Right atrium auricular region (tissue), 2 donors: ENCODE measurements around the gene LIME1. TPM values are rescaled to one million over a fixed set of nuclear protein-coding genes. Genes with fewer than 3 reads are reported as not detected.

ENCODE experiments used
- DNase-seq: peaks from one replicate; pipeline ENCODE4 v3.0.0-alpha.2; 2019; ENCODE audit warnings: low spot score
- H3K27ac ChIP-seq, 2 donors: fragments of 200-600 bp; sonication (generic); 1 replicate in 1 of 2; 2 replicates in 1 of 2; pipeline ENCODE4 v1.5.1; 2016 to 2019
- H3K27me3 ChIP-seq, 2 donors: fragments of 200-600 bp; sonication (generic); one replicate each; pipeline versions ENCODE4 v1.5.1 to v1.6.0; 2017 to 2019
- H3K36me3 ChIP-seq: fragments of 200-600 bp; sonication (generic); one replicate; pipeline ENCODE4 v1.5.1; 2016
- H3K4me1 ChIP-seq, 2 donors: fragments of 200-600 bp; sonication (generic); one replicate each; pipeline versions ENCODE4 v1.5.1 to v1.6.0; 2017 to 2019
- H3K4me3 ChIP-seq, 2 donors: fragments of 200-600 bp; sonication (generic); 1 replicate in 1 of 2; 2 replicates in 1 of 2; pipeline ENCODE4 v1.5.1; 2017 to 2019; ENCODE audit warnings: mild to moderate bottlenecking in 1 of 2, moderate library complexity in 1 of 2
- H3K9me3 ChIP-seq, 2 donors: fragments of 200-600 bp; sonication (generic); one replicate each; pipeline ENCODE4 v1.5.1; 2019
- total RNA-seq, 2 donors: library from RNA; depleted of rRNA; stranded (reverse); fragments of >200 nt; gene quantifications; one replicate each; pipeline ENCODE4 v1.1.0, GENCODE V29; 2016
- TF ChIP-seq, protein P1 (sequence below), 2 donors: fragments of 200-600 bp; sonication (generic); IDR thresholded peaks; one replicate each; pipeline ENCODE4 v1.5.1; 2019; ENCODE audit warnings: antibody characterized with exemption in 2 of 2

The LIME1 gene
- total RNA-seq, 2 donors from 2014 or later = 2.4 to 2.5 TPM

DNA sequence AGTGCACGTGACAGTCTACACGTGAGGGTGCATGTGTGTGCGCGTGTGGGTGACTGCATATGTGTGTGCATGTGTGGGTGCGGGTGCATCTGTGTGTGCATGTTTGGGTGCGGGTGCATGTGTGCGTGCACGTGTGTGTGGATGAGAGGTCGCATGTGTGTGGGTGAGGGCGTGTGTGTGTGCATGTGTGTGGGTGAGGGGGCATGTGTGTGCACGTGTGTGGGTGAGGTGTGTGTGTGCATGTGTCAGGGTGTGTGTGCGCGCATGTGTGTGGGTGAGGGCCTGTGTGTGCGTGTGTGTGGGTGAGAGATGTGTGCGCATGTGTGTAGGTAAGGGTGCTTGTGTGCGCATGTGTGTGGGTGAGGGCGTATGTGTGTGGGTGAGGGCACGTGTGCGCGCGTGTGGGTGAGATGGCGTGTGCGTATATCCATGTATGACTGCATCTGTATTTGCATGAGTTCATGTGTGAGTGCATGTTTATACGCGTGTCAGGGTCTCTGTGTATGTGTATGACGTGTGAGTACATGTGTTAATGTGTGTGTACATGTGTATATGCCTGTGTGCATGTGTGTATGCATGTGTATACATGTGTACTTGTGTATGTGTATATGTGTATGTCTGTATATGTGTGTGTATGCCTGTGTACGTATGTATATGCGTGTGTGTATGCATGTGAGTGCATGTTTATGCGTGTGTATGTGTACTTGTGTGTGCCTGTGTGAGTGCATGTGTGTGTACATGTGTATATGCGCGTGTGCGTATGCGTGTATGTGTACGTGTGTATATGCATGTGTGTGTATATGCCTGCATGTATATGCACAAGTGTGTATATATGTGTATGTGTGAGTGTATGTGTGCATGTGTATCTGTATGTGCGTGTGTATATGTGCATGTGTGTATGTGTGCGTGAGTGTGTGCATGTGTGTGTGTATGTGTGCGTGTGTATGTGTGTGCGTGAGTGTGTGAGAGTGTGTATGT is 4.1 kb upstream of the LIME1 start:
- TF ChIP-seq, protein P1, sequence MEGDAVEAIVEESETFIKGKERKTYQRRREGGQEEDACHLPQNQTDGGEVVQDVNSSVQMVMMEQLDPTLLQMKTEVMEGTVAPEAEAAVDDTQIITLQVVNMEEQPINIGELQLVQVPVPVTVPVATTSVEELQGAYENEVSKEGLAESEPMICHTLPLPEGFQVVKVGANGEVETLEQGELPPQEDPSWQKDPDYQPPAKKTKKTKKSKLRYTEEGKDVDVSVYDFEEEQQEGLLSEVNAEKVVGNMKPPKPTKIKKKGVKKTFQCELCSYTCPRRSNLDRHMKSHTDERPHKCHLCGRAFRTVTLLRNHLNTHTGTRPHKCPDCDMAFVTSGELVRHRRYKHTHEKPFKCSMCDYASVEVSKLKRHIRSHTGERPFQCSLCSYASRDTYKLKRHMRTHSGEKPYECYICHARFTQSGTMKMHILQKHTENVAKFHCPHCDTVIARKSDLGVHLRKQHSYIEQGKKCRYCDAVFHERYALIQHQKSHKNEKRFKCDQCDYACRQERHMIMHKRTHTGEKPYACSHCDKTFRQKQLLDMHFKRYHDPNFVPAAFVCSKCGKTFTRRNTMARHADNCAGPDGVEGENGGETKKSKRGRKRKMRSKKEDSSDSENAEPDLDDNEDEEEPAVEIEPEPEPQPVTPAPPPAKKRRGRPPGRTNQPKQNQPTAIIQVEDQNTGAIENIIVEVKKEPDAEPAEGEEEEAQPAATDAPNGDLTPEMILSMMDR (IDR thresholded peaks at IDR 0.05) = no peak
- Histone ChIP-seq H3K27ac (no peak overlapping the region), H3K9me3 (no peaks in the 10 kb centered on the region), H3K4me1 (peaks cover 0 to 3% of the 10 kb centered on the region in 2 donors), H3K36me3 (peaks cover 28% of the 10 kb centered on the region), H3K27me3 (no peaks in the 10 kb centered on the region), H3K4me3 (no peak overlapping the region)
- no peak for DNase-seq

DNA sequence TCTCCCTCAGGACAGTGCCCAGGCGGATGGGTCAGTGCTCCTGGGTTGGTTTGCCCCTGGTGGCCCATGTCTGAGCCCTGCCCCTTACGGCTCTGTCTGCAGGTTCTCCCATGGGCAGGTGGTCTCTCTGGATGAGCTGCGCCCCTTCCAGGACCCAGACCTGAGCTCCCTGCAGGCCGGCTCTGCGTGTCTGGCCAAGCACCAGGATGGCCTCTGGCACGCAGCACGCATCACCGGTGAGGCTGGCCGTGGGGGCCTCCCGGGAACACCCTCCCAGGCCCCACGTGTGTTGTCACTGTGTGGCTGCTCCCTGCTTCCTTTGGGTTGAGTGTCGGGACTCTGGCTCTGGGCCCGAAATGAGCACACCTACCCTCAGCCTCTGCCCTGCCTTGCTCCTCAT is 3.3 kb upstream of the LIME1 start:
- peaks cover 28% of the 10 kb centered on the region for H3K36me3 ChIP-seq
- no peak overlapping the region for H3K4me3 ChIP-seq
- peaks cover 0 to 10% of the 10 kb centered on the region in 2 donors for H3K4me1 ChIP-seq
- TF ChIP-seq, protein P1 (IDR thresholded peaks at IDR 0.05) = no peak
- no peak for DNase-seq
- no peak overlapping the region for H3K27ac ChIP-seq
- no peaks in the 10 kb centered on the region for H3K9me3 ChIP-seq
- H3K27me3 ChIP-seq = no peaks in the 10 kb centered on the region

DNA sequence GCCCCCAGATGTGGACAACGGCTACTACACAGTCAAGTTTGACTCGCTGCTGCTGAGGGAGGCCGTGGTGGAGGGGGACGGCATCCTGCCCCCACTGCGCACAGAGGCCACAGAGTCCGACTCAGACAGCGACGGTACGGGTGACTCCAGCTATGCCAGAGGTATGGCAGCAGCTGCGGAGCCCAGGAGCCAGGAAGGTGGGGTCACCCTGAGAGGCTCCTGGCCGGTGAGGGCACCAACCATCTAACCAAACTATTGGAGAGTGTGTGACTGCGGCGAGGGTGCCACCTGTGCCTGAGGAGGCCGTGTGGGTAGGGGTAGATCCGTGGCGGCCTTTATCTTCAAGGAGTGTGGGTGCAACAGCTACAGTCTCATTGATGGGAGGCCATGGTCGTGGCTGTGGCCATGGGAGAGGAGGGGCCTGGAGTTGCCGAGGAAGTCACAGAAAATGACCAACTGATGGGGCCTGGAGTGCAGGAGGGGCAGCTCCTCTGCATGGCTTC is 2.8 kb upstream of the LIME1 start:
- Histone ChIP-seq H3K4me1 (peaks cover 0 to 15% of the 10 kb centered on the region in 2 donors), H3K9me3 (no peaks in the 10 kb centered on the region), H3K36me3 (peaks cover 28% of the 10 kb centered on the region), H3K27me3 (no peaks in the 10 kb centered on the region), H3K27ac (no peak overlapping the region), H3K4me3 (no peak overlapping the region)
- DNase-seq = no peak
- TF ChIP-seq, protein P1 (IDR thresholded peaks at IDR 0.05) = no peak

- no peak for DNase-seq
- no peaks in the 10 kb centered on the region for H3K9me3 ChIP-seq
- TF ChIP-seq, protein P1 (IDR thresholded peaks at IDR 0.05) = no peak
- H3K4me3 ChIP-seq = no peak overlapping the region
- peaks cover 28% of the 10 kb centered on the region for H3K36me3 ChIP-seq
- no peak overlapping the region for H3K27ac ChIP-seq
- no peaks in the 10 kb centered on the region for H3K27me3 ChIP-seq
- peaks cover 0 to 21% of the 10 kb centered on the region in 2 donors for H3K4me1 ChIP-seq
Measured at GRCh38 chr20:63734111-63734945, 2.1 kb upstream of the LIME1 start.

- TF ChIP-seq, protein P1 (IDR thresholded peaks at IDR 0.05) = no peak
- H3K36me3 ChIP-seq = peaks cover 28% of the 10 kb centered on the region
- DNase-seq = no peak
- no peak overlapping the region for H3K4me3 ChIP-seq
- peaks cover 0 to 21% of the 10 kb centered on the region in 2 donors for H3K4me1 ChIP-seq
- H3K27ac ChIP-seq = no peak overlapping the region
- no peaks in the 10 kb centered on the region for H3K27me3 ChIP-seq
- H3K9me3 ChIP-seq = no peaks in the 10 kb centered on the region
Measured at GRCh38 chr20:63734946-63735858, 1.3 kb upstream of the LIME1 start.
